HAP-1 (cell line): ENCODE results near the gene ELN.

Experiments
- DNase-seq, 2 experiments: peaks; one replicate each; pipeline ENCODE4 v3.0.0-alpha.2; 2016 to 2020; ENCODE audit warnings: low spot score in 2 of 2
- H3K27me3 ChIP-seq: fragments of 250-450 bp; sonication (Bioruptor Pico); 2 replicates; pipeline ENCODE4 v1.5.1; 2020; ENCODE audit warnings: low read depth, mild to moderate bottlenecking, moderate library complexity
- H3K36me3 ChIP-seq: fragments of 250-450 bp; sonication (Bioruptor Pico); replicated peaks from 2 replicates; pipeline ENCODE4 v1.5.1; 2020; ENCODE audit warnings: mild to moderate bottlenecking
- H3K4me1 ChIP-seq: fragments of 250-450 bp; sonication (Bioruptor Pico); 2 replicates; pipeline ENCODE4 v1.5.1; 2020; ENCODE audit warnings: mild to moderate bottlenecking
- H3K4me3 ChIP-seq: fragments of 250-450 bp; sonication (Bioruptor Pico); 2 replicates; pipeline ENCODE4 v1.5.1; 2020; ENCODE audit warnings: mild to moderate bottlenecking, moderate library complexity
- H3K9me3 ChIP-seq: fragments of 250-450 bp; sonication (Bioruptor Pico); 2 replicates; pipeline ENCODE4 v1.5.1; 2020; ENCODE audit warnings: mild to moderate bottlenecking, moderate library complexity
- in situ Hi-C: fragments of 300-500 bp; cut with MboI; formaldehyde crosslinking; loops from 3 replicates; pipeline ENCODE4 v1.14.3; 2020; ENCODE audit warnings: low sequenced_read_pairs, inconsistent platforms, mixed read lengths

ELN gene

DNA sequence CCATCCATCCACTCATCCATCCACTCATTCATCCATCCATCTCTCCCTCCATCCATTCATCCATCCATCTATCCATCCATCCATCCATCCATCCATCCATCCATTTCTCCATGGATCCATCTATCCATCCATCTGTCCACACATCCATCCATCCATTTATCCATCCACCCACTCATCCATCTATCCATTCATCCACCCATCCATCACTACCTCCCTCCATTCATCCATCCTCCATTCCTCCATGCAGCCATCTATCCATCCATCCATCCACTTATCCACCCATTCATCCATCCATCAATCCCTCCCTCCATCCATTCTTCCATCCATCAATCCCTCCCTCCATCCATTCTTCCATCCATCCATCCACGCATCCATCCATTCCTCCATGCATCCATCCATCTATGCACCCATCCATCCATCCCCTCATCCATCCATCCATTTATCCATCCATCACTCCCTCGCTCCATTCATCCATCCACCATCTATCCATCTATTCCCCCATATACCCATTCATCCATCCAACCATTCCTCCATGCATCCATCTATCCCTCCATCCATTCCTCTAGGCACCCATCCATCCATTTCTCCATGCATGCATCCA, 21.1 kb downstream of the ELN start:
- no peak for DNase-seq
- in situ Hi-C loops: no loop called here
- Histone ChIP-seq H3K9me3 (no peaks in the 10 kb centered on the region), H3K36me3 (no peaks in the 10 kb centered on the region), H3K27me3 (no peaks in the 10 kb centered on the region), H3K4me1 (no peaks in the 10 kb centered on the region), H3K4me3 (no peak overlapping the region)

DNA sequence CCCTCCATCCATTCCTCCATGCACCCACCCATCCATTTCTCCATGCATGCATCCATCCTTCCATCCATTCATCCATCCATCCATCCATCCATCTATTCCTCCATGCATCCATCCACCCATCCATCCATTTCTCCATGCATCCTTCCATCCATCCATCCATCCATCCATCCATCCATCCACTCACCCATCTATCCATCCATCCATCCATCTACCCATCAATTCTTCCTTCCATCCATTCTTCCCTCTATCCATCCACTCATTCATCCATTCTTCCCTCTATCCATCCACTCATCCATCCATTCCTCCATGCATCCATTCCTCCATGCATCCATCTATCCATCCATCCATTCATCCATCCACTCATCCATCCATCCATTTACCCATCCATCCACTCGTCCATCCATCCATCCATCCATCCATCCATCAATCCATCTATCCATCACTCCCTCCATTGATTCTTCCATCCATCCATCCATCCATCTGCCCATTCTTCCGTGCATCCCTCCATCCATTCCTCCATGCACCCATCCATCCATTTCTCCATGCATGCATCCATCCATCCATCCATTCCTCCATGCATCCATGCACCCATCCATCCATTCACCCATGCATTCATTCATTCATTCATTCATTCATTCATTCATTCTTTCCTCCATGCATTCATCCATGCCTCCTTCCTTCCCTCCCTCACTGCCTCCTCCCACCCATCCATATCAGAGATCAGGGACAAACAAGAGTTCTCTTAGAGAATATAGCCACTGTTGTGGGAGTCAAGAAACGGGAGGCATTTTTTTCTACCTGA, 22.2 kb downstream of the ELN start:
- DNase-seq: no peak
- Histone ChIP-seq H3K4me1 (no peaks in the 10 kb centered on the region), H3K9me3 (no peaks in the 10 kb centered on the region), H3K4me3 (no peak overlapping the region), H3K36me3 (no peaks in the 10 kb centered on the region), H3K27me3 (no peaks in the 10 kb centered on the region)
- in situ Hi-C loops: no loop called here

DNA sequence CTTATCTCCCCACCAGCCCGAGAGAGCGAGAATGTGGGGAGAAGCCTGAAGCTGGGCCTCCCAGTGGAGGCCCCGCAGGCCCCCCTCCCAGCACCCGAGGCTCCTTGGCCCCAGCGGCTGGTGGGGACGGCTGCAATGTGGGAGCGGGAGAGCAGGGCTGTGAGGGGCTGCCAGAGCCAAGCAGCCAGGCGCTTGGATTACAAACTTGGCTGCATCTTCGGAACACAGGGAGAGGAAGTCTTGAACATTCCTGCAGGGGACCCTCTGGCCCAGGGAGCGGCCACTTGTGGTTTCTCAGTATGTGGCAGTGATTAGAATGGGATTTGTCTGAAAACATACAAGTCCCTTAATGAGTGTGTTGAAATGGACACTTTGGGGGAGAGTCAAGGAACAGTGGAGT, 23.2 kb downstream of the ELN start:
- DNase-seq: no peak
- H3K4me3 ChIP-seq: no peak overlapping the region
- in situ Hi-C loops: no loop called here
- H3K36me3 ChIP-seq: no peaks in the 10 kb centered on the region
- no peaks in the 10 kb centered on the region for H3K4me1 ChIP-seq
- H3K9me3 ChIP-seq: no peaks in the 10 kb centered on the region
- no peaks in the 10 kb centered on the region for H3K27me3 ChIP-seq

DNA sequence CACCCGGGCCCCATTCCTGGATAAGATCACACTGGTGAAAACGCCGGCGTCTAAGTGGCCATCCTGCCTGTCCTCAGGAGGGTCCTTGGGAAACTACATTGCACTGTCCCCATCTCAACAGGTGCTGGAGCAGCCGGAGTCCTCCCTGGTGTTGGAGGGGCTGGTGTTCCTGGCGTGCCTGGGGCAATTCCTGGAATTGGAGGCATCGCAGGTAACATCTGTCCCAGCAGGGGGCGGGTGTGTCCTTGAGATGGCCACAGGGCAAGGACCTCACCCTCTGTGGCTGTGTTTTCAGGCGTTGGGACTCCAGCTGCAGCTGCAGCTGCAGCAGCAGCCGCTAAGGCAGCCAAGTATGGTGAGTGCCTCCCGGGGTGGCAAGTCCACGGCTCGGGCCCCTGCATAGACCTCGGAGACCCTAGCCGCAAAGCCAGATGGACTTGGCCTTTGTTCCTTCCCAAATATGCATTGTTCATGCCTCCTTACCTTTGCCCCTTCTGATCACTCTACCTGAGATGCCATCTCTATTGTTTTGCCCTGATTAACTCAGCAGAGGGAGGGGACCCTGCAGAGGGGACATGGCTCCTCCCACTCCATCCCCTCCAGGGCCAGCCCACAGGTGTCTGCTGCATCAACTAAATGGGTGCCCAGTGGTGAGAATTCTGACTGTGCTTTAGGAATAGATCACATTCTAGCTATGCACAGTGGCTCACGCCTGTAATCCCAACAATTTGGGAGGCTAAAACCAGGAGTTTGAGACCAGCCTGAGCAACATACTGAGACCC, 23.8 kb downstream of the ELN start:
- peak in 1 of 2 experiments; percentile 70 for DNase-seq
- Histone ChIP-seq H3K36me3 (no peaks in the 10 kb centered on the region), H3K4me3 (no peak overlapping the region), H3K9me3 (no peaks in the 10 kb centered on the region), H3K4me1 (no peaks in the 10 kb centered on the region), H3K27me3 (no peaks in the 10 kb centered on the region)
- in situ Hi-C loops: no loop called here

GRCh38 chr7:74052628-74053027, 24.7 kb downstream of the ELN start:
- H3K9me3 ChIP-seq: no peaks in the 10 kb centered on the region
- in situ Hi-C loops: no loop called here
- H3K27me3 ChIP-seq: peaks cover 5% of the 10 kb centered on the region; the same call in 1 of the 2 replicates

DNA sequence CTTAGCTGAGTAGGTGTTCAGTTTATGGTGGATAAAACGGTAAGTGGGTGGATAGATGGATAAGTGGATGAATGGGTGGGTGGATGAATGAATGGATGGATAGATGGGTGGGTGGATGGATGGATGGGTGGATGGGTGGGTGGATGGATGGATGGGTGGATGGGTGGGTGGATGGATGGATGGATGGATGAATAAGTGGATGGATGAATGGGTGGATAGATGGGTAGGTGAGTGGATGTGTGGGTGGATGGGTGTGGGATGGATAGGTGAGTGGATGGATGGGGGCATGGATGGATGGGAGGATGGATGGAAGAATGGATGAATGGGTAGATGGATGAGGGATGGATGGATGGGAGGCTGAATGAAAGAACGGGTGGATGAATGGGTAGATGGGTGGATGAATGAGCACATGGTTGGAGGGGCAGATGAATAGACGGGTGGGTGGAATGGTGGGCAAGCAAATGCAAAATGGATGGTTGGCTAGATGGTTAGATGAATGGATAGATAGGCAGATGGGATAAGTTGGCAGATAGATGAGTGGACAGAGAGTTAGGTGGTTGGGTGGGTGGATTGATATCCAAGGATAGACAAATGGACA, 25.7 kb downstream of the ELN start:
- DNase-seq: no peak
- no peaks in the 10 kb centered on the region for H3K36me3 ChIP-seq
- no peaks in the 10 kb centered on the region for H3K4me1 ChIP-seq
- H3K27me3 ChIP-seq: peaks cover 9% of the 10 kb centered on the region; the same call in 1 of the 2 replicates
- no peaks in the 10 kb centered on the region for H3K9me3 ChIP-seq
- no peak overlapping the region for H3K4me3 ChIP-seq
- in situ Hi-C loops: no loop called here

More at GRCh38 chr7:74052628-74053027, 24.7 kb downstream of the ELN start:
- Histone ChIP-seq H3K36me3 (no peaks in the 10 kb centered on the region), H3K4me1 (no peaks in the 10 kb centered on the region), H3K4me3 (no peak overlapping the region)
- DNase-seq: no peak

- Histone ChIP-seq H3K27me3 (peaks cover 9% of the 10 kb centered on the region; the same call in 1 of the 2 replicates), H3K4me3 (no peak overlapping the region), H3K9me3 (no peaks in the 10 kb centered on the region), H3K36me3 (no peaks in the 10 kb centered on the region), H3K4me1 (no peaks in the 10 kb centered on the region)
- no peak for DNase-seq
- in situ Hi-C loops: no loop called here
Measured at GRCh38 chr7:74056096-74056915, 28.3 kb downstream of the ELN start.

- no peaks in the 10 kb centered on the region for H3K36me3 ChIP-seq
- H3K4me1 ChIP-seq: no peaks in the 10 kb centered on the region
- peaks cover 9% of the 10 kb centered on the region; the same call in 1 of the 2 replicates for H3K27me3 ChIP-seq
- in situ Hi-C loops: no loop called here
- DNase-seq: no peak
- H3K4me3 ChIP-seq: no peak overlapping the region
- no peaks in the 10 kb centered on the region for H3K9me3 ChIP-seq
Measured at GRCh38 chr7:74057216-74057925, 29.4 kb downstream of the ELN start.

DNA sequence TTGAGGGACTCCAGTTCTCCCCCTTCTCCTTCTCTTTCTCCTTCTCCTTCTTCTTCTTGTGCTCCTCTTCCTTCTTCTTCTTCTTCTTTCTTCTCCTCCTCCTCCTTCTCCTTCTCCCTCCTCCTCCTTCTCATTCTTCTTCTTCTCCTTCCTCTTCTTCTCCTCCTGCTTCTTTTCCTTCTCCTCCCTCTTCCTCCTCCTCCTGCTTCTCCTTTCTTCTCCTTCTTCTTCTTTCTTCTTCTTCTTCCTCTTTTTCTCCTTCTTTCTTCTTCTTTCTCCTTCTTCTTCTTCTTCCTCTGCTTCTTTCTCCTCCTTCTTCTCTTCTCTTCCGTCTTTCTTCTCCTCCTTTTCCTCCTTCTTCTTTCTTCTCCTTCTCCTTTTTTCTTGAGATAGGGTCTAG, 30.0 kb downstream of the ELN start:
- Histone ChIP-seq H3K4me3 (no peak overlapping the region), H3K4me1 (no peaks in the 10 kb centered on the region), H3K36me3 (no peaks in the 10 kb centered on the region), H3K9me3 (no peaks in the 10 kb centered on the region), H3K27me3 (peaks cover 9% of the 10 kb centered on the region; the same call in 1 of the 2 replicates)
- in situ Hi-C loops: no loop called here
- DNase-seq: no peak

GRCh38 chr7:74058486-74058885, 30.5 kb downstream of the ELN start:
- H3K4me1 ChIP-seq: no peaks in the 10 kb centered on the region
- in situ Hi-C loops: no loop called here
- H3K27me3 ChIP-seq: peaks cover 9% of the 10 kb centered on the region; the same call in 1 of the 2 replicates
- H3K9me3 ChIP-seq: no peaks in the 10 kb centered on the region
- no peak overlapping the region for H3K4me3 ChIP-seq
- no peaks in the 10 kb centered on the region for H3K36me3 ChIP-seq
- no peak for DNase-seq

DNA sequence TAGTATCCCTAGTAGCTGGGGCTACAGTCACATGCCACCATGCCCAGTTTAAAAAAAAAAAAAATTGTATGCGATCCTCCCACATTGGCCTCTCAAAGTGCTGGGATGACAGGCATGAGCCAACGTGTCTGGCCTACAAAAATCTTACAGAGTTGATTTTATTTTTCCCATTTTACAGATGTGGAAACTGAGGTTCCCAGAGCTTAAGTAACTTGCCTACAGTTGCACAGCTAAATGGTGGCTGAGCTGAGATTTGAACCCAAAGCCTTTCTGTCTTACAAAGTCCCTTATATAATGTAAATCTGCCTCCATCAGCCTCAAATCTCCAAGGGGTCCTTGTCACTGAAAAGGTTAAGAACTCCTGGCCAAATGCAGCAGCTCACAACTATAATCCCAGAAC, 31.1 kb downstream of the ELN start:
- no peaks in the 10 kb centered on the region for H3K4me1 ChIP-seq
- H3K4me3 ChIP-seq: no peak overlapping the region
- H3K27me3 ChIP-seq: peaks cover 9% of the 10 kb centered on the region; the same call in 1 of the 2 replicates
- no peaks in the 10 kb centered on the region for H3K9me3 ChIP-seq
- no peak for DNase-seq
- H3K36me3 ChIP-seq: no peaks in the 10 kb centered on the region
- in situ Hi-C loops: no loop called here

DNA sequence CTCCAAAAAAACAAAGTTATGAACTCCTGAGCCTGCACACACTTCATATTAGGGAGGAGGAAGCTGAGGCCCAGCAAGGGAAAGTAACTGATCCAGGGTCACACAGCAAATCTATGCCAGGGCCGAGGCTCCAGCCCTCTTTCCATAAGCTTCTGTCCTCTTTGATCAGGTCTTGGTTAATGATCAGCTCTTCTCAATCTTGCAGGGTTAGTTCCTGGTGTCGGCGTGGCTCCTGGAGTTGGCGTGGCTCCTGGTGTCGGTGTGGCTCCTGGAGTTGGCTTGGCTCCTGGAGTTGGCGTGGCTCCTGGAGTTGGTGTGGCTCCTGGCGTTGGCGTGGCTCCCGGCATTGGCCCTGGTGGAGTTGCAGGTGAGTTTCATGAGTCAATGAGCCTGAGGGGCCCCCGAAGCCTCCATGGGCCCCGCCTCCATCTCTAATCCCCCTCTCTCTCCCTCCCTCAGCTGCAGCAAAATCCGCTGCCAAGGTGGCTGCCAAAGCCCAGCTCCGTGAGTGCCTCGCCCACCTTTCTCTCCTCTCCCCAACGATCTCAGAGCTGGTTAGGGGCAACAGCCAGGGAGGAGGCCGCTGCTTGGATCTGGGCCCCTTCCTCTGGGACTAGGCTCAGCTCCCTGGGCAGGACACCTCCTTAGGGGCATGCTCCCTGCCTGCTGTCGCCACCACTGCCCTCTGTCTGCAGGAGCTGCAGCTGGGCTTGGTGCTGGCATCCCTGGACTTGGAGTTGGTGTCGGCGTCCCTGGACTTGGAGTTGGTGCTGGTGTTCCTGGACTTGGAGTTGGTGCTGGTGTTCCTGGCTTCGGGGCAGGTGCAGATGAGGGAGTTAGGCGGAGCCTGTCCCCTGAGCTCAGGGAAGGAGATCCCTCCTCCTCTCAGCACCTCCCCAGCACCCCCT, 32.0 kb downstream of the ELN start:
- in situ Hi-C loops: no loop called here
- Histone ChIP-seq H3K9me3 (no peaks in the 10 kb centered on the region), H3K4me1 (no peaks in the 10 kb centered on the region), H3K27me3 (peaks cover 9% of the 10 kb centered on the region; the same call in 1 of the 2 replicates), H3K4me3 (no peak overlapping the region), H3K36me3 (no peaks in the 10 kb centered on the region)
- DNase-seq: no peak
